ENCODE measurements around the gene COL27A1.
"Not testable (repeated sequence)": the region's sequence is repeated elsewhere in the genome, so short reads cannot be mapped to it uniquely, and the experiment has no call there.

Gene COL27A1

GRCh38 chr9:114311571-114312512 lies 156.5 kb downstream of the COL27A1 start:
- DNase-seq = no peak

- DNase-seq = no peak
These were observed 157.2 kb downstream of the COL27A1 start for GRCh38 chr9:114312513-114312875.

GRCh38 chr9:114313186-114313585 lies 157.8 kb downstream of the COL27A1 start:
- no peak for DNase-seq

- no peak for DNase-seq
These were observed 159.0 kb downstream of the COL27A1 start for GRCh38 chr9:114314256-114314867.

- DNase-seq = no peak
These were observed 159.8 kb downstream of the COL27A1 start for GRCh38 chr9:114314881-114315722.

GRCh38 chr9:114315723-114316363 lies 160.5 kb downstream of the COL27A1 start:
- no peak for DNase-seq

GRCh38 chr9:114316605-114317230 lies 161.4 kb downstream of the COL27A1 start:
- no peak for DNase-seq

GRCh38 chr9:114317665-114318357 lies 162.5 kb downstream of the COL27A1 start:
- peak; percentile 68 for DNase-seq

- DNase-seq = no peak
These were observed 163.1 kb downstream of the COL27A1 start for GRCh38 chr9:114318416-114318815.

- no peak for DNase-seq
These were observed 163.8 kb downstream of the COL27A1 start for GRCh38 chr9:114319147-114319546.

GRCh38 chr9:114320710-114321109 lies 165.4 kb downstream of the COL27A1 start:
- not testable (repeated sequence) for DNase-seq

- no peak for DNase-seq
These were observed 166.4 kb downstream of the COL27A1 start for GRCh38 chr9:114321759-114322158.

- DNase-seq = not testable (repeated sequence)
These were observed 167.0 kb downstream of the COL27A1 start for GRCh38 chr9:114322160-114322818.

GRCh38 chr9:114322831-114323531 lies 167.6 kb downstream of the COL27A1 start, which contains the start of gene ORM1:
TSS of gene ORM1 (plus strand) at chr9:114323098. CDS start at chr9:114323134, 36 bp downstream.
- not testable (repeated sequence) for DNase-seq

- not testable (repeated sequence) for DNase-seq
These were observed 168.5 kb downstream of the COL27A1 start for GRCh38 chr9:114323849-114324248.

- DNase-seq = no peak
These were observed 169.2 kb downstream of the COL27A1 start for GRCh38 chr9:114324492-114324891.

- DNase-seq = not testable (repeated sequence)
These were observed 169.6 kb downstream of the COL27A1 start for GRCh38 chr9:114324965-114325364.

- not testable (repeated sequence) for DNase-seq
These were observed 170.4 kb downstream of the COL27A1 start for GRCh38 chr9:114325684-114326254.

GRCh38 chr9:114327749-114328148 lies 172.4 kb downstream of the COL27A1 start:
- DNase-seq = no peak

GRCh38 chr9:114328357-114328820 lies 173.1 kb downstream of the COL27A1 start:
- not testable (repeated sequence) for DNase-seq

All from SIG-M5 (cell line).